Measurements from ENCODE around the gene GRIA1.

GRIA1 gene

DNA sequence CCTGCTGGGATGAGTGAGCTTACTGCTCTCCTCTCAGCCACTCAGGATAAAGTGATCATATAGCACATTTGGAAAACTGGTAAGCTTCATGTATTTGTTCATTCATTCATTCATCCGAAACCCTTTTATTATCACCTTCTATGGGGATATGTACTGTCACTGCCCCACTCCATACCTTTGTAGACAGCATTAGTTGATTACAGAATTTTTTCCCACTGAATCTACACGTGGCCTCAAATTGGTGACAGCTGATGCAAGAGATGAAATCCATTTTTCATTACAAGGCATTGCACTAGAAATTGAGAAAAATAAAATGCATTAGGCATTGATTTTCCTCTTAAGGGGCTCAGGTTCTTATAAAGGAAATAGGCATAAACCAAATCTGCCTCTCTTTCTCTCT lies 9.7 kb downstream of the GRIA1 start:
- DNase-seq, result no peak

DNA sequence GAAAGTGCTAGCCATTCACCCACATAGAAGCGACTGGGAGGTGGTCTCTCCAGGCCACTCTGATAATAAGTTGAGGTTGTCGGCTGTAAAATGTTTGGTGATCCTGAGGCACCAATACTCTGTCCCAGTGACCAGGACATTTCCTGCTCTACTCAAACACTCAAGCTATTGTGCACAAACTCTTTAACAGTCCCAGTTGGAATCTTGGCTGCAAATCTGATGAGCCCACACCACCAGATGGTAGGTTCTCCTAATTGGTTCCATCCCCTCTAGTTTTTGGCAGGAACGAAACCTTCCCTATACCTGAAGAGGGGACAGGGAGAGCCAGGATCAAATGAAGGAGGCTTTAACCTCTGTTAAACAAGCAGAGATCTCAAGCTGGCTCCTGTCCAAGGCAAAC lies 14.3 kb downstream of the GRIA1 start:
- DNase-seq, result no peak

DNA sequence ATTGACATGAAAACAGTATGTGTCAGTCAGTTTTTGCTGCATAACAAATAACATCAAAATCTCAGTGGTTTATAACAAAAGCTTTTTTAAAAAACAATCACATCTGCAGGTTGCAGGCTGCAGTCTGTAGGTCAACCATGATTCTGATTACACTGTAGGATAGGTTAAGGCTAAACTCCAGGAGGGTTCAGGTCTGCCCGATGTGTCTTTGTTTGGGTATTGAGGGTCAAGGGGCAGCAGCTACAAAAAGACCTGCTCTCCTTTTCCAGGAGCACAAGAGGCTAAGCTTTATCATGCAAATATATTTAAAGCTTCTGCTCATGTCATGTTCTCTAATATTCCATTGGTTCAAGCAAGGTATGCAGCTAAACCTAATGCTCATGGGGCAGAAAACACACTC lies 18.2 kb downstream of the GRIA1 start:
- DNase-seq, result no peak

DNA sequence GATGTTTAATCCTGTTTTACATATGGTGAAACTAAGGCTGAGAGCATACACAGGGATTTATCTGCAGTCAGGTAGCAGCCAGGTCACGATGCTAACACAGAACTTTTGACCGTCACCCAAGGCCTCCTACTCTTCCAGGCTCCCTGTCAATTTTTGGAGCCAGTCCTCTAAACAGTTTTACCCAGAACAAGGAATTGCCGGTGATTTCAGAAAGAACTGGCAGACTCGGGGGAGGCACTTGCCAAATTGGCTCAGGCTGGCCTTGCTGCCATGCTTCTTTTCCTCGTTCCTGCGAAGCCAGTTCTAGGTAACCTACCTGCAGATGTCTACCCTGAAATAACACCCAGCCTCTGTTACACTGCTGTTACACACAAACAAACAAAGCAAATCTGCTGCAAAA lies 21.2 kb downstream of the GRIA1 start:
- DNase-seq, result no peak

DNA sequence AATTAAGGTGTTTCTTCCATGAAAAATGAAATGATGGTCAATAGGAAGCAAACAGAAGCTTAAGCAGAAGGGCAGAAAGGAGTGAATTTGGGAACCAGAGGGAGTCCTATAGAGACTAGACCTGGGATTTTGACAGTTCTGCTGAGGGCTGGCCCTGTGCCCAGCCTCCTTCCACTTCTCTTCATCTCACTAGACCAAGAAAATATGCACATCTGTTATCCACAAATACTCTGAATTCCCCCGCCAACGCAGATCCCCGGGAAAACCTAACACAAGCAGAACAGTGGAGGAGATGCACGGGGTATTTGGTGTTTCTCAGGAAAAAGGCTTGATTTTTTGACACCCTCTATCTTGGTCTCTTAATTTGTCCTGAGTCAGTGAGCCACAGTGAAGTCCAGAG lies 22.7 kb downstream of the GRIA1 start:
- DNase-seq, result no peak

DNA sequence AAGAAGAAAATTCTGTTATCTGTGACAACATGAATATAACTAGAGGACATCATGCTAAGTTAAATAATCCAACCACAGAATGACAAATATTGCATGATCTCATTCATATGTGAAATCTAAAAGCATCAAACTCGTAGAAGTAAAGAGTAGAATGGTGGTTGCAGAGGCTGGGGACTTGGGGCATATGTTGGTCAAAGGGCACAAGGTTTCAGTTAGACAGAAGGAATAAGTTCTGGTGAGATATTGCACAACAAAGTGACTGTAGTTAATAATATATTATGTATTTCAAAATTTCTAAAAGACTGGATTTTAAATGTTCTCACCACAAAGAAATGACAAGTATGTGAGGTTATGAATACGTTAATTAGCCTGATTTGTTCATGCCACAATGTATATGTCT lies 24.8 kb downstream of the GRIA1 start:
- no peak for DNase-seq

DNA sequence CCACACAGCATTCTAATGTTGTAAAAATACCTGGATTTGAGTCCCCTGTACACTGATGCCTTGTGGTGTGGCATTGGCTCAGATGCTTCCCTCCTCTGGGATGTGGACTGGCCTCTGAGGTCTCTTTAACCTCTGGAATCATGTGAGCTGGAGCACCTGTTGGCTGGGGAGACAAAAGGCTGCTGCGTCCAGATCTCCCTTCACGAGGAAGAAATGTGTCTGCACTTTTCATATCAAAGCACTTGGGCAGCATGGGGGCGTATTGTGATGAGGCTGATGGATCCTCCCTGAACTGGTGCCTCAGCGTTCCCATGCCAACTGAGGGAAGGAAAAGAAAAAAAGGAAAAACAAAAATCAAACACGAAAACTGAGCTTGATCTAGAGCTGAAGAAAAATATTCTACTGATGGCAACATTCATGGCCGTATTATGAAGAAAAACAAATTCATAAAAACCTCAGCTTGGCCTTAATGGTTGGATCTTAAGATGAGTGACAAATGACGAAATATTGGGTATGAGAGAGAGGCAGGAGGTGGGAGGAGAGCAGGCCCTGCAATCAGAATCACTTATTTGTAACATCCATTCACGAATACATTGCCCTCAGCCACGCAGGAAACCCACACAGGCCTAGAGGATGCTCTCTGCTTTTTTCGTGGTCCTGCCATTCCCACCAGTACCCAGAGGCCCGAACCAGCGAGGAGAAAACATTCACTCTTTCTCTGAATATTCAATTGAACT lies 26.2 kb downstream of the GRIA1 start:
- DNase-seq, result no peak

DNA sequence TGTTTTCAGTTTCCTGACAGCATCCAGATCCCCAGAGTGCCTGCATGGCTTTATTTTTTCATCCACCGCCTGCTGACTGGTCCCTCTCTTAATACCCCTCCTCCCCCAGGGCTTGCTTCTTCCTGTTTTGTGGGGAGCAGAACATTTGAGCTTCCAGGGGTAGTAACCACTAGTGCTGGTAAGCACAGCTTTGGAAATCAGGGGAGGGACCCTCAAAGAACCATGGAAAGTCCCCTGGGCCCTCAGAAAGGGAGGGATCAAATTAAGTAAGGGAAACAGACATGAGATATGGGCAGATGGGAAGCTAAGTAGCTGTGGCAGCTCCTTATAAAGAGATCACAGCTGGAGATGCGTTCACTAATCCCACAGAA lies 26.8 kb downstream of the GRIA1 start:
- no peak for DNase-seq

DNA sequence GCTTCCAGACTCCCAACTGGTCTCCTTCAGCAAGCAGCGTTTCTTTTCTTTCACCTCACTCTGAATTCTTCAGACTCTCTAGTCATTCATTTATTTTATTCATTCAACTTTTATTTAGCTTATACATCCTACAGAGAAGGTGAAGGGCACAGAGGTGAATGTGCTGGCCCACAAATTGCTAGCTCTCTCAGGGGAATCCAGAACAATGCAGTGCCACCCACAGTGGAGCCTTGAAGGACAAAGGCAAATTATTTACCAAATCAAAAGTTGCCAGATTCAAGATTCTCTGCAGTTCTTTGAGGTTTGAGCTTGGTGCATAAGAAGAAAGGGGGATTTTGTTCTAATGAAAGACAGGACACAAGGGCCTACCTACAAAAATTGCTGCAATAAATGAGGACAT lies 29.7 kb downstream of the GRIA1 start:
- no peak for DNase-seq

DNA sequence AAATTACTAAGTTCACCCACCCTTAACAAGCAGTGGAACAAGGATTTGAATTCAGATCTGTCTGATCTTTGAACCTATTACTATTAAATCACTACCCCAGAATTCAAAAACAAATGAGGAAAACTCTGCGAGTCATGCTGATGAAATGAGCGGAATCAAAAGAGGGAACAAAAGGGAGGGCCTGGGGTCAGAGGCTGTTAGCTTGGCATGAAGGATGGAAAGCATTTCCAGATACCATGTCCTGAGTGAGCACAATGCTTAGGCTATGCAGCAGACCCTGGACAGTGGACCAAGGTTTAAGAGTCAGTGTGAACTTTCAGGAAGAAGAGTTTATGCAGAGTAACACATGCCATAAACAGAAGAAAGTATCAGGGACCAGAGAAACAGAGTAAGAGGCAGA lies 30.5 kb downstream of the GRIA1 start:
- no peak for DNase-seq

DNA sequence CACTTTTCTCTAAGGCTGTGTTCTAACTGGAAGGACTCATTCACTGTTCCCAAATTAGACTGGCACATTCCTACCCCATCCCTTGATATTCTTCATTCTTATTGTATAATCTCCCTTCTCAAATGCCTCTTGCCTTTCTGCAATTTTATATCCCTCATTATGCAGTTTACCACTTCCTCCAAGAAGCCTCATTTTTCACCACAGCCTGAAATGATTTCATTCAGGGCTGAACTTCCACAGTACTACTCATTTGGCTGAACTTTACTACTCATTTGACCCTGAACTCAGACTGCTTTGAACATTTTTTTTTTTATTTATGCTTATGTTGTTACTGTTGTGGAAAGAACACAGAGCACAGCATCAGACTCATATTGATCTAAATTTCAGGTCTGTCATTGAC lies 32.7 kb downstream of the GRIA1 start:
- no peak for DNase-seq

DNA sequence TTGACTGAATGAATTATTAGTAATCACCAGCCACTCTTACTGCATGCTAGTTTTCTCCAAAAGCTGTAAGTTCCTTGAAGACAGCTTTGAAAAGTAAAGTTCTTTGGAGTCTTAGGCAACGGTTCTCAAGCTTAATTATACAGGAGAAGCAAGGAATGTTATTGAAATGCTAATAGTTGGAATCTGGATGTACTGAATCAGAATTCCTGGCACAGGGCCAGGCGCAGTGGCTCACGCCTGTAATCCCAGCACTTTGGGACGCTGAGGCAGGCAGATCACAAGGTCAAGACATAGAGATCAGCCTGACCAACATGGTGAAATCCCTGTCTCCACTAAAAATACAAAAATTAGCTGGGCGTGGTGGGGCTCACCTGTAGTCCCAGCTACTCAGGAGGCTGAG lies 33.4 kb downstream of the GRIA1 start:
- no peak for DNase-seq

DNA sequence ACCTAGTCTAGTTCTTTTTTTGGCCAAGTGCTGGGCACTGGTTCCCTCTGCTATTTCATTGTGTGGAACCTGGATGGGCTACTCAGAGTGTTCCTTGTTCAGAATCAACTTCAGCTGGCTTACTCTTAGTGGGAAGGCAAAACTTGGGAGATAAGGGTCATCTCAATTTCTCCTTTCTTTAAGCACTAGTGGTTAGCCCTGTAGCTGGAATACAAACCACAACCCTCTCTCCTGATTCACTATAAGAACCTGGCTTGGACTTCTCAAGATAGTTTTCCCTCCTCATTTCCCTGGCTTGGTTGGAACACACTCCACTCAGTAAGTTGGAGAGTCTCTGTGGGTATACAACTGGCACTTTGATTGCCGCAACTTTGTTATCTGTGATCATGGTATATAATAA lies 35.1 kb downstream of the GRIA1 start:
- DNase-seq, result no peak

DNA sequence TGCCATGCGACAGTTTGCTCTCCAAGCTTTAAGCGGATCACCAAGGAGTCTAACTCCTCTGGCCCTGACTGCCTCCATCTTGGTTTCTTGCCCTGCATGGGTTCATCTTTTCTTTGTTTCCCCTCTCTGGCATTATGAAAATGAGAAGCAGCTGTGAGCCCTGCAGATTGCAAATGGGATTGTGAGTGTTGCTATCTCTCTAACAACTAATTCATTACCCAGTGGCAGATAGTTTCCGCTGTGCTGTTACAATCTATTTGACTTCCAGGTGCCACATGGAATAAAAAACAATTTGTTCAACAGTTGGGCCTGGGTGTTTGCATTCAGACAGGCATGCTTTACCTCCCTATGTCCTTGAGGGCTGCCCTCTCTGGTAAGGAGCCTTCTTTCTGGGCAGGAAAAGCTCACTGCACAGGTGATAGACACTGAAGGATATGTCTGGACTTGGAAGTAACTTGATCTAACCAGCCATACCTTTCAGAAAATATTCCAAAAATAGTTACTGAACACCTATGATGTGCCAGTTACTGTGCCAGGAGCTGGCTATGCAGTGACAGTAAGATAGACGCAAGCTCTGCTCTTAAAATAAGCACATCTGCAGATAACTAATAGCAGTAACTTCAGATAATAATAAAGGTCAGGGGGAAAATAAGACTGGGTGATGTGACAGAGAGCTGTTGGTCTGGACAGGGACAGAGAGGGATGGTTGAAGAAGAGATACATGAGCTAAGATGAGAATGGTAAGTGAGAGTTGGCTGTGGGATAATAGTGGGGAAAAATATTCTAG lies 40.1 kb downstream of the GRIA1 start:
- DNase-seq, result no peak

DNA sequence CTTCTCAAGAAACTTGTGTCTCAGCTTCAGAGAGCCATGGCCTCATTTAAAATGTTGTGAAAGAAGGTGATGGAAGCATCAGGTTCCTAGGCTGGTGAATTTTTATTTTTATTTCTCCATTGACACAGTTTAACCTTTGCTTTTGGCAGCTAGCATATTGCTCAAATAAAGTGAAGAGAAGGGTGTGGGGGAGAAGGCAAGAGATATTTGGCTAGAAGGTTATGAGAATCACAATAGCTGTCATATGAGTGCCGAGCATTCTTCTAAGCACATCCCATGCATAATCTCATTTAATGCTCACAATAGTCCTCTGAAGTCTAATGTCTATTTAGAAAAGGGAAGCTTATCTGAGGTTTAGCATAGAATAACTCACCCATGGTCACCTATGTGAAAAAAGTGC lies 43.1 kb downstream of the GRIA1 start:
- DNase-seq, result no peak

DNA sequence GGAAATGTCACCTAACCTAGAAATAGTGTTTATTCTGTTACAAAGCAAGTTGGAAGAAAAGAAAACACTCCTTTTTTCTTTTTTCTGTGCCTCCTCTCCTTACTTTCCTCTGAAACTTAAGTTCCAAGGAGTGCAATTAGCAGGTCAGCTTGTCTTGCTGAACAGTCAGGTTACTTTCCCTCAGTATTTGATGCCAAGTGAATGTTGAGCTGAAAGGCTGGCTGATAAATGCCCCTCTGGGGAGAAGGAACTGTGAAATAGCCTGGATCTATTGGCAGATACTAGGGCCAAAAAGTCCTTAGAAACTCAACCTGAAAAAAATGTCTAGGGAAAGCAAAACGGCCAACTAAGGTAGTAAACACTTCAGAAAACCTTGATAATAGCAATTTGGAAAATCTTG lies 43.6 kb downstream of the GRIA1 start:
- no peak for DNase-seq

DNA sequence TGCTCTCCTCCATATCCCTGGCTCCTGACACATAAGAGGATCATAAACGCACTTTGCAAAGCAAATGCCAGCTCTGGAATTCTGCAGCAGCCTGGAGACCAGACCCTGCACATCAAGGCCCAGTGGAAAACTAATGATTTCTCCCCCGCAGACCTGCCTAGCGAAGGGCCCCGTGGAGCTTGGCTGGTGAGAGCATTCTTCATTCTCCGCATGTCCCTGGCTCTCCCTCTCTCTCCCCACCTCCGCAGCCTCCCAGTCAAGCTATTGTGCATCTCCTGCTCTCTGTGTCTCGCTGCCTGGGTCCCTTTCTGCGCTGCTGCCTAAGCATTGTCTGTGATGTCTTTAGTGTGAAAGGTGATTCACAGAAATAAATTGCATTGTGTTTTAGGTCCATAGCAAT lies 46.7 kb downstream of the GRIA1 start:
- DNase-seq, result no peak

DNA sequence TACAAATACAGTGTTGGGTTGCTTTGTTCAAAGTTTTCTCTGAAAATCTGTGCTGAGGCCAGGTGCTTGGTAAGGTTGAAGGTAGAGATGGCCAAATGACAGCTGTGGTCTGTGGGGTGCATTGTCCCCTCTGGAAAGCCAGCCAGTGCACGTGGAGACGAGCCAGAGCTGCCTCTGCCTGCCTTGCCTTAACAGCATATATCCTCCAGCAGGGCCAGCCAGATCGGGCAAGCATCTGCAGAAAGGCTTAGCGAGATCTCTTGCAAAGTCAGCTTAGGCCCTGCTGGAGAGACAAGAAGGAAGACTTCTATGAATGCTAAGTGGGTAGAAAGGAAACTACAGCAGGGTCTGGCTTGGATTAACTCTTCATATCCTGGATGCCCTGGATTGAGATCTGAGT lies 49.5 kb downstream of the GRIA1 start:
- no peak for DNase-seq

DNA sequence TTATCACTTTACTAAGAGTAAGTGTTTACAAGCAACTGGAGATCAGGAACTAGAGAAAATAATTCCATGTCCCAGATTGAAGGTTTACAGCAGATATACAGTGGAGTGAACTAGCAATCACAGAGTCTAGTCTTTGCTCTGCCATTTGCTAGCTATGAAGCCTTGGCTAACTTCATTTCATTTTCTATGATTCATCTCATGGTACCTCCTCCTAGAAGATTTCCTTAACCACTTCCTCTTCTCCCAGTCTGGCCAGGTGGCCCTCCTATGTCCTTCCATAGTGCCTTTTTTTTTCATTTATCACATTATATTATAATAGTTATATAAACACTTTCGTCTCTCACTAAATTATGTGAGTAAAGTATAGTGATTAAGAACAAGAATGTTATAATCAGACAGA lies 52.1 kb downstream of the GRIA1 start:
- no peak for DNase-seq

DNA sequence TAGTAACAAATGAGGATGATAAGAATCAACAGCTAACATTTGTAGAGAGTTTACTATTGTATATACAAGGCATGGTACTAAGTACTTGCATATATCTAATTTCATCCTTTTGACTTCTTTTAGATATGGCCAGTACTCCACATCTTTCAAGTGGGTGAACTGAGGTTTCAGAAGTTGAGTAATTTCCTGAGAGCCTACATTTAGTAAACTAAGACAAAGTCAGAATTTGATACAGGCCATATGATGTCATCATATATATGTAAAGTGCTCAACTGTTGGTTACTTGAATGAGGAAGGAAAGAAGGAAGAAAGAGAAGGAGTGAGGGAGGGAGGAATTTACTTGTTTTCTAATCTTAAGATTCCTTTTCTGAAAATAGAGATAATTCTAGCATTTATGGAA lies 52.8 kb downstream of the GRIA1 start:
- no peak for DNase-seq

DNA sequence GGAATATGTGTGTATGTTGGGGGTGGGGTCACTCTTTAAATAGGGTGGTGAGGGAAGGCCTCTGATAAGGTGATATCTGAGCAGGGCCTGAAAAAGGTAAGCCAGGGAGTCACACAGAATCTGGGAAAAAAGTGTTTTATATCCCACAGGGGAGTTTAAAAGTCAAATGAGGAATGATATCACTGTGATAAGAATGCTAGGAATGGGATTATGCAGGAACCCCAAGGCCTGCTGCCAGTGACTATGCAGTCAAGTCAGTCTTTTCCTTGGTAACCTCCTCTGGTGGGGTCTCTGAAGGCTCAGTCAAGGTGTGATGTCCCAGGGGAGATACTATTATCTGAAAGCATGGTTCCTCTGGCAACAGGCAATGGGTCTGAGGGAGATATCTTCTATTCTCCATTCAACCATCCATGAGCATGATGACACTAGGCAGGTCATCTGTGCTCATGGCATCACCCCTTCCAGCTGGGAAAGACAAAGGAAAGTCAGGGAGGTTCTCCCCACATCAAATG lies 53.5 kb downstream of the GRIA1 start:
- no peak for DNase-seq

DNA sequence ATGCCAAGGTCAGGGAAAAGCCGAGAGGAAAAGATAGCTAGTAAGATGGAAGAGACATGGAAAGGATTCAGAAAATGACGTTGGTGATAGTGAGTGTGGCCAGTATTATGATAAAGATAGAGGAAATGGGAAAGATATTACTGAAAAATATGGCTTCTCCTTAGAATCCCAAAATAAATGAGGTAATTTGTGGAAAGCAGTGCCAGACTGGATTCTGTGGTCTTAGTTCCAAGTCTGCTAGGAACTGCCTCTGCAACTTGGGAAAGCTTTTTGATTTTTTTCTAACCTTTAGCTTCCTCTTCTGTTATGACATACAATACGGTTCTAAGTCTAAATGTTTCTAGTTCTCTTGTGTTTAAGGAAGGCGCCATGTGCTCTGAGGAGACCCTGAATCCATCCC lies 54.2 kb downstream of the GRIA1 start:
- DNase-seq, result no peak

DNA sequence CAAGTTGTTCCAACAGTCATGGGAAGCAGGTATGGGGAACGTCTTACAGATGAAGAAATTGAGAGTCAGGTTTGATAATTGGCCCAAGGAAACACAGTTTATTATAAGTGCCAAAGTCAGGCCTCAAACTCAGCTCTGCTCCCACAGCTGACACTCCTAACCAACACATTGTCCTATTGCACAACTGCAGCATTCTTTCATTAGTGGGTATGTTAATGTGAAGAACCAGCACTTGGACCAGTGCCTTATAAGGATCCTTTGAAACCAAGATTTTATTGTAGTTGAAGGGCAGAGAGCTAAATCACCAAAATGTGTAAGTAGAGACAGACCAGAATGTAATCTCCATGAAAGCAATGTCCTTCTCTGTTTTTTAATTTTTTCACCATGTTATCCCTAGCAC lies 56.1 kb downstream of the GRIA1 start:
- DNase-seq, result no peak

DNA sequence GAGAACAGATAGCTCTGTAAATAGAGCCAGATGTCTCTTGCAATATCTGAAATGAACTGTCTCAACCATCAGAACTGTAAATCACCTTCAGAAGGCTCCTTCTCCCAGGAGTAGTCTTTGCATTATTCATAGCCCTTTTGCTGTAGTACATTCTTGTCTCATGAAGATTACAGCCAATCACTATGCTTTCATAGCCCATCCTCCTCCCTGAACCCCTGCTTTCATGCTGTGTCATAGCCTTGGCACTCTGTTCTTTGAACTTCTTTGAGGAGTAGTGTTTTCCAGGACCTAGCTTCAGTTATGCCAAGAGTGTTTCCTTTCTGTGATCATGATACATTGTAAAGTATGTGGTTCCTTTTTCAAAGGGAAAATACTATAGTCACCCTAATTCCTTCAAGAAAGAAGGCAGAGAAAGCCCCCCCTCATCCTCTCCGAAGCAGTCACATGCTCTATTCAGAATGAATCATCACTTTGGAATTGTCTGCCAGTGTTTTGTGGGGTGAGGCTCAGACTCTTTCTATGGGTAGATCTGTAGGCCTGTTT lies 61.1 kb downstream of the GRIA1 start:
- DNase-seq, result no peak

Data from activated naive CD4-positive, alpha-beta T cell treated with Interleukin-2 at 50 U/mL for 16 hours (primary cell).